CD4-positive, CD25-positive, alpha-beta regulatory T cell (primary cell): ENCODE results near the gene LCN2. TPM values are rescaled to one million over a fixed set of nuclear protein-coding genes. Genes with fewer than 3 reads are reported as not detected.
A peak's percentile ranks its signal among the peaks of the same experiment; 100 is the strongest.

Experiments used
- ATAC-seq, 2 donors: fragments of 150-1000 bp; cut with Tn5 transposase; one replicate each; pipeline ENCODE4 v1.10.0; 2021; ENCODE audit warnings: low read depth in 2 of 2, moderate number of reproducible peaks in 2 of 2, moderate library complexity in 1 of 2
- DNase-seq, 3 donors: peaks; one replicate each; pipeline versions ENCODE4 v3.0.0 to v3.0.0-alpha.2; 2012 to 2022; ENCODE audit warnings: mixed read lengths in 1 of 3
- H3K27ac ChIP-seq: one replicate; pipeline ENCODE4 v1.7.0; 2013; ENCODE audit warnings: mild to moderate bottlenecking, low read length; ENCODE audit not compliant: insufficient read depth, poor library complexity, severe bottlenecking
- H3K27me3 ChIP-seq: one replicate; pipeline ENCODE4 v1.7.0; 2013; ENCODE audit warnings: low read length; ENCODE audit not compliant: control insufficient read depth, insufficient read depth
- H3K36me3 ChIP-seq: one replicate; pipeline ENCODE4 v1.7.0; 2013; ENCODE audit warnings: mild to moderate bottlenecking, low read length, moderate library complexity; ENCODE audit not compliant: control insufficient read depth, insufficient read depth
- H3K4me1 ChIP-seq: 2 replicates; pipeline ENCODE4 v1.7.0; 2013; ENCODE audit warnings: mild to moderate bottlenecking, low read length; ENCODE audit not compliant: insufficient read depth, control insufficient read depth, poor library complexity, severe bottlenecking
- H3K4me3 ChIP-seq: one replicate; pipeline ENCODE4 v1.7.0; 2013; ENCODE audit warnings: low read depth, mild to moderate bottlenecking, low read length, moderate library complexity
- H3K9me3 ChIP-seq, 2 experiments: 1 replicate in 1 of 2; 2 replicates in 1 of 2; pipeline ENCODE4 v1.7.0; 2013; ENCODE audit warnings: low read length in 2 of 2, mild to moderate bottlenecking in 1 of 2, moderate library complexity in 1 of 2; ENCODE audit not compliant: control insufficient read depth in 2 of 2
- H3K27ac Mint-ChIP-seq, 3 donors: one replicate each; pipeline ENCODE4 v1.8.0; 2020 to 2022; ENCODE audit warnings: mild to moderate bottlenecking in 3 of 3, mixed read lengths in 3 of 3, moderate library complexity in 2 of 3
- H3K27me3 Mint-ChIP-seq: one replicate; pipeline ENCODE4 v1.8.0; 2022; ENCODE audit warnings: mild to moderate bottlenecking, mixed read lengths
- H3K36me3 Mint-ChIP-seq: one replicate; pipeline ENCODE4 v1.8.0; 2020; ENCODE audit warnings: mixed read lengths
- H3K4me1 Mint-ChIP-seq, 4 donors: one replicate each; pipeline ENCODE4 v1.8.0; 2020 to 2022; ENCODE audit warnings: mixed read lengths in 4 of 4, mild to moderate bottlenecking in 1 of 4
- H3K4me3 Mint-ChIP-seq, 4 donors: one replicate each; pipeline ENCODE4 v1.8.0; 2020 to 2022; ENCODE audit warnings: mild to moderate bottlenecking in 4 of 4, mixed read lengths in 4 of 4, moderate library complexity in 3 of 4
- H3K9me3 Mint-ChIP-seq, 7 donors: one replicate each; pipeline ENCODE4 v1.8.0; 2020 to 2022; ENCODE audit warnings: mixed read lengths in 7 of 7, mild to moderate bottlenecking in 3 of 7, moderate library complexity in 2 of 7
- polyA plus RNA-seq, 4 donors: library from polyadenylated mRNA; unstranded; fragments of 300-500 nt; fragmentation: Illumina TruSeq; gene quantifications; one replicate each; pipeline ENCODE4 v1.2.3, GENCODE V29; 2021
- total RNA-seq: library from RNA; stranded (reverse); gene quantifications from one replicate; pipeline ENCODE4 v1.2.3, GENCODE V29; 2022

LCN2 gene
- total and polyA plus RNA-seq, 5 donors from 2014 or later: 0.94 TPM; not detected in 4

DNA sequence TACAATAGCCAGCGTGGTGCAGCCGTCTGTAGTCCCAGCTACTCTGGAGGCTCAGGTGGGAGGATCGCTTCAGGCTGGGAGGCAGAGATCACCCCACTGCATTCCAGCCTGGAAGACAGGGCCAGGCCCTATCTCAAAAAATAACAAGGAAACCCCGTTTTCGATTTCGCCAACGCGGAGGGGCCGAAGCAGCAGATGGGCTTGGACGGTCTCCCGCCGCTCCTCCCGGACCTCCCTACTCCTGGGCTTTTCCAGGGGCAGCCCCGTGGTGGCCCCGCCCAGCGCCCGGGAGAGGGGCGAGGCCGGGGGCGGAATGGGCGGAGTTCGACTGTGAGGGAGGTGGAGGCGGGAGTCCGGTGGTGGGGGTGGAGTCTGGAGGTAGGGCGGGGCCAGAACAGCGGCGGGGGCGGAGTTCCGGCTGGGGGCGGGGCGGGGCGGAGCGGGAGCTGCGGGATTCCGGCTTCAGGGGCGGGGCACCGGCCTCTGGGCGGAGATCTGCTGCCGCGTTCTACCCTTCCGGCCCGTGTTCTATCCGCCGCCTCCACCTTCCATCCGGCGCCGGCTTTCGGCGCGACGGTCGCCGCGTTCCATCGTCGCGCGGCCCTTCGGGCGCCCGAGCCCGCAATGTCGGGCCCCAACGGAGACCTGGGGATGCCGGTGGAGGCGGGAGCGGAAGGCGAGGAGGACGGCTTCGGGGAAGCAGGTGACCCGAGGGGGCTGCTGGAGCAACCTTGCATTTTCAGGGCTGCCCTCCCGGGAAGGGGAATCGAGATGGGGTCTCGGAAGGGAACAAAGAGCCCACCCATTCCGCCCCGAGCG lies 10.7 kb downstream of the LCN2 start, which contains the start of gene BBLN:
Gene BBLN (plus strand): TSS at position 482 of the 819 bp plus-strand sequence. CDS start 143 bp downstream, at position 625.
- peaks cover 19% of the 10 kb centered on the region for H3K4me1 ChIP-seq
- H3K27me3 Mint-ChIP-seq: no peaks in the 10 kb centered on the region
- peak within 1 kb of the TSS; percentile 87 to 96 (median 88) for H3K4me3 Mint-ChIP-seq
- peak within 1 kb of the TSS; percentile 84 for H3K27ac ChIP-seq
- peaks cover 0 to 3% (median 0%) of the 10 kb centered on the region in 7 donors for H3K9me3 Mint-ChIP-seq
- H3K9me3 ChIP-seq: no peaks in the 10 kb centered on the region
- H3K27me3 ChIP-seq: no peaks in the 10 kb centered on the region
- peak within 1 kb of the TSS; percentile 78 for H3K4me3 ChIP-seq
- peaks cover 11% of the 10 kb centered on the region for H3K36me3 Mint-ChIP-seq
- DNase-seq: peak; percentile 86 to 92 (median 91)
- peaks cover 12% of the 10 kb centered on the region for H3K36me3 ChIP-seq
- ATAC-seq: peak; percentile 85 to 88
- peak within 1 kb of the TSS; percentile 86 to 95 (median 93) for H3K27ac Mint-ChIP-seq
- H3K4me1 Mint-ChIP-seq: peaks cover 4 to 30% (median 16%) of the 10 kb centered on the region in 4 donors

DNA sequence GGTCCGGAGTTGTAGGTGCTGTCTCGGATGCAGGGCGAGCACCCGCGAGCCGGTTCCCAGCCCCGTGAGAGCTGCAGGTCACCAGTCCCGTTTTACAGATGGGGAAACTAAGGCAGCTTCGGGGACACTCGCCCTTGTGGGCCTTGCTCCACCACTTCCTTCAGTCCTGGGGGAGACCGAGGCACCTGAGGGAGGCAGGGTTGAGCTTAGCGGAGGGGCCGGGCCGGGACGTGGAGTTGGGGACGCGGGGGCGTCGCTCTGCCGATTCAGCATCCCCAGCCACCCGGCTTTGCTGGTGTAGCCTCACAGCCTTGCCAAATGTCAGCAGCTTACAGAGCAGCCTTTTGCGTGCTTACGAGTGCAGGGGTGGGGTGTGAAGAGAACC lies 11.3 kb downstream of the LCN2 start:
- H3K9me3 Mint-ChIP-seq: peaks cover 0 to 3% (median 0%) of the 10 kb centered on the region in 7 donors
- Histone ChIP-seq H3K4me1 (peaks cover 19% of the 10 kb centered on the region), H3K27ac (peak overlapping the region; percentile 84), H3K4me3 (peak overlapping the region; percentile 78), H3K9me3 (no peaks in the 10 kb centered on the region), H3K36me3 (peaks cover 12% of the 10 kb centered on the region), H3K27me3 (no peaks in the 10 kb centered on the region)
- DNase-seq (peak; percentile 11 to 63 (median 31)), ATAC-seq (no peak)
- H3K4me3 Mint-ChIP-seq: peak overlapping the region; percentile 87 to 96 (median 88)
- H3K27ac Mint-ChIP-seq: peak overlapping the region in 2 of 3 donors; percentile 60 to 86
- no peaks in the 10 kb centered on the region for H3K27me3 Mint-ChIP-seq
- H3K36me3 Mint-ChIP-seq: peaks cover 11% of the 10 kb centered on the region
- peaks cover 4 to 29% (median 16%) of the 10 kb centered on the region in 4 donors for H3K4me1 Mint-ChIP-seq

DNA sequence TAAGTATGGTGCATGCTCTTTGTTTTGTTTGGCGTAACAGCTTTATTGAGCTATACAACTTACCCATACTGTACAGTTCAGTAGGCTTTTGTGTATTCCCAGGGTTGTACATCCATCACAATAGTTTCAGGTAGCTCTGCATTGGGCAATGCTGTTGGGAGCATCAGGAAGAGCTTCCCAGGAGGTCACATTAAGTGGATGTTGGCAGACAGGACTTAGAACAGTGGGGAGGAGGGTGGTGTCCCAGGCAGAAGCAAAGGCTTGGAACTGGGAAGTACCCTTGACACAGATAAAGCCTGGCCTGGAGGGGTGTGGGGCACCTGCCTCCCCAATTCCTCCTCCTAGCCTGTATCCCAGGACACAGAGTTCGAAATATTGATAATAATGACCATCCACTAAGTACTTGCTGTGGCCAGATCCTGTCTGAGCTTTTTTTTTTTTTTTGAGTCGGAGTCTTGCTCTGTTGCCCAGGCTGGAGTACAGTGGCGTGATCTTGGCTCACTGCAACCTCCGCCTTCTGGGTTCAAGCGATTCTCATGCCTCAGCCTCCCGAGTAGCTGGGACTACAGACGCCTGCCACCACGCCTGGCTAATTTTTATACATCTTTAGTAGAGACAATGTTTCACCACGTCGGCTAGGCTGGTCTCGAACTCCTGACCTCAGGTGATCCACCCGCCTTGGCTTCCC lies 12.1 kb downstream of the LCN2 start:
- Mint-ChIP-seq H3K9me3 (peaks cover 0 to 3% (median 0%) of the 10 kb centered on the region in 7 donors), H3K36me3 (peaks cover 11% of the 10 kb centered on the region), H3K27ac (peak overlapping the region; percentile 60 to 86 (median 80)), H3K27me3 (no peaks in the 10 kb centered on the region), H3K4me1 (peaks cover 4 to 27% (median 16%) of the 10 kb centered on the region in 4 donors), H3K4me3 (peak overlapping the region; percentile 87 to 96 (median 88))
- ATAC-seq (no peak), DNase-seq (no peak)
- H3K9me3 ChIP-seq: no peaks in the 10 kb centered on the region
- peaks cover 19% of the 10 kb centered on the region for H3K4me1 ChIP-seq
- H3K36me3 ChIP-seq: peaks cover 12% of the 10 kb centered on the region
- H3K4me3 ChIP-seq: peak overlapping the region; percentile 78
- H3K27me3 ChIP-seq: no peaks in the 10 kb centered on the region
- no peak overlapping the region for H3K27ac ChIP-seq

DNA sequence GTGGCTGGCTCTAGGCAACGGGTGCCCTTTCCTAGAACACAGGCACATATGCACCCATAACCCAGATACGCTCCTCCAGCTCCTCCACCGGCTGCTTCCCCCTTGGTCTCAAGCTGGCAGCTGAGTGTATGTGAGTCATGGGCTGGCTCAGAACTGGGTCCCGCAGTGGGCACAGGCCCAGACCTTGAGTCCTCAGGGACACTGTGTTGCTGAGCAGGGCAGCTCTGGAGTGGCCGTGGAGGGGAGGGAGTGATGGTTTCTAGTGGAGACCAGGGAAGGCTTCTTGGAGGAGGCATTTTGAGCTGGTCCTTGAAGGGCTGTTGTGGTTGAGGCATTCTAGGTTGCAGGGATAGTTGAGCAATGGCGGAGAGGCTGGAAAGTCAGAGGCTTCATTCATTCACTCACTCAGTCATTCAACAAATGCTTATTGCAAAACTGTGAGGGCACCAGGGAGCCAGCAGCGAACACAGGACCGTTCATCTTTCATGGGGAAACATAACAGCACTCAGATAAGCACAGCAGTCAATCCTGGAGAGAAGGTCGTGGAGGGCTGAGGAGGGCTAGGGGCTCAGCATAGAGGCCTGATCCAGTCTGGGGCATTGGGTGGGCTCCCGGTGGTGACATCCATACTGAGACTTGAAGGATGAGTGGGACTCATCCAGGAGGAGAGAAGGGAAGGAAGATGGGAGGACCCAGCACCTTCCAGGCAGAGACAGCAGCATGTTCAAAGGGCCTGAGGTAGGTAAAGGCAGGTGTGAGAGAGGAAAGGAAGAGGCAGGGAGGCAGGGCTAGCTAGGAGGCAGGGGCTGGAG lies 13.2 kb downstream of the LCN2 start:
- DNase-seq: no peak
- Histone ChIP-seq H3K36me3 (peaks cover 22% of the 10 kb centered on the region), H3K9me3 (no peaks in the 10 kb centered on the region), H3K27me3 (no peaks in the 10 kb centered on the region), H3K4me3 (no peak overlapping the region), H3K27ac (no peak overlapping the region), H3K4me1 (peaks cover 19% of the 10 kb centered on the region)
- H3K27me3 Mint-ChIP-seq: no peaks in the 10 kb centered on the region
- peak overlapping the region in 2 of 3 donors; percentile 82 to 89 for H3K27ac Mint-ChIP-seq
- peaks cover 18% of the 10 kb centered on the region for H3K36me3 Mint-ChIP-seq
- H3K4me1 Mint-ChIP-seq: peaks cover 4 to 27% (median 16%) of the 10 kb centered on the region in 4 donors
- peak overlapping the region; percentile 58 to 89 (median 82) for H3K4me3 Mint-ChIP-seq
- peaks cover 0 to 3% (median 0%) of the 10 kb centered on the region in 7 donors for H3K9me3 Mint-ChIP-seq
- no peak for ATAC-seq

DNA sequence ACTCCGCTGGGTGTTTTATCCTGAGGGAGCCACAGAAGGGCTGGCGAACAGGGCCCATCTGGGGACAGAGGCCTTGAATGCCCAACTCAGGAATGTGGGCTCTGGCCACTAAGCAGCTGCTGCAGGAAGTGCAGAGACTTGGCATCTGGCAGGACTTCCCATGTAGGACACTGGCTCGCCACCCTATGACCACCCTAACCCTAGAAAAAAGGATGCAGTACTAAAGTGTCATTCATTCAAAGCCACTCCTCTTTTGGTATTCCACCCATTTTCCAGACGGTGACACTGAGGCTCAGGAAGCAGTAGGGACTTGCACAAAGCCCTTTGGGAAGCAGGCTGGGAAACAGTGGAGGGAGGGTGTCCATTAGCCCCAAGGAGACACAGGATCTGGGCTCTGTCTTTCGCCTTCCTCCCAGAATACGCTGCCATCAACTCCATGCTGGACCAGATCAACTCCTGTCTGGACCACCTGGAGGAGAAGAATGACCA lies 13.8 kb downstream of the LCN2 start:
- peaks cover 18% of the 10 kb centered on the region for H3K36me3 Mint-ChIP-seq
- no peak overlapping the region for H3K4me3 ChIP-seq
- H3K27ac Mint-ChIP-seq: peak overlapping the region in 1 of 3 donors; percentile 82
- peaks cover 0 to 3% (median 0%) of the 10 kb centered on the region in 7 donors for H3K9me3 Mint-ChIP-seq
- H3K27ac ChIP-seq: no peak overlapping the region
- DNase-seq (no peak), ATAC-seq (no peak)
- H3K27me3 ChIP-seq: no peaks in the 10 kb centered on the region
- peaks cover 28% of the 10 kb centered on the region for H3K36me3 ChIP-seq
- H3K4me3 Mint-ChIP-seq: peak overlapping the region in 3 of 4 donors; percentile 11 to 89 (median 75)
- peaks cover 4 to 27% (median 16%) of the 10 kb centered on the region in 4 donors for H3K4me1 Mint-ChIP-seq
- peaks cover 19% of the 10 kb centered on the region for H3K4me1 ChIP-seq
- H3K9me3 ChIP-seq: no peaks in the 10 kb centered on the region
- no peaks in the 10 kb centered on the region for H3K27me3 Mint-ChIP-seq

DNA sequence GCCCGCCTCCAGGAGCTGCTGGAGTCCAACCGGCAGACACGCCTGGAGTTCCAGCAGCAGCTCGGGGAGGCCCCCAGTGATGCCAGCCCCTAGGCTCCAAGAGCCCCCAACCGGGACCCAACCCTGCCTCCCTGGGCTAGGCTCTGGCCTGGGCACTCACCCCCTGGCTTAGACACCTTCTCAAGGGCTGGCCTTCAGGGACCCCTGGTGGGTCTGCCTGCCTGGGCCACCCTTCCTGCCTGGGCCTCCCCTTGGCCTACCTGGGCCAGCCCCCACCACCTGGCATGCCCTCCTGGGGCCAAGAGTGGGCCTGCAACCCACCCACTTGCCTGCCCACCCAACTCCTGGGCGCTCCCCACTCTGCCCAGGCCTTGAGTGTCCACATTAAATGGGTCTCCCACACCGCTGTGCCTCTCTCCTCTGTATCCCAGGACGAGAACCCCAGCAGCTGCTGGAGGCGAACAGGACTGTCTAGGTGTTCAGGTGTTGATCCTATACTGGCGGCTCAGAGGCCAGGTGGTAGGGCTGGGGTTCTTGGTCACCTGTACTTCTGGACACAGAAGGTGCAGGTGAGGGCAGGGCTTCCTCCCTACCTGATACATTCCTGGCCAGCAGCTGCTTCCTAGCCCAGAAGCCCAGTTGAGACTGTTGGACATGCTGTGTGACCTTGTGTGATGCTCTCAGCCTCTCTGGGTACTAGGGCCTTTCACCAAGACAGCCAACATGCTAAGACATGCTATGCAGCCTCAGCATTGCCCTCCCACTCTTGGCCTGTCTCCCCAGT lies 14.5 kb downstream of the LCN2 start:
- ATAC-seq (no peak), DNase-seq (no peak)
- Mint-ChIP-seq H3K36me3 (peaks cover 21% of the 10 kb centered on the region), H3K9me3 (peaks cover 0 to 3% (median 0%) of the 10 kb centered on the region in 7 donors), H3K27ac (peak overlapping the region in 1 of 3 donors; percentile 84), H3K4me3 (peak overlapping the region in 2 of 4 donors; percentile 78 to 89), H3K27me3 (no peaks in the 10 kb centered on the region), H3K4me1 (peaks cover 4 to 30% (median 16%) of the 10 kb centered on the region in 4 donors)
- Histone ChIP-seq H3K27ac (no peak overlapping the region), H3K36me3 (peaks cover 32% of the 10 kb centered on the region), H3K4me1 (peaks cover 19% of the 10 kb centered on the region), H3K27me3 (no peaks in the 10 kb centered on the region), H3K4me3 (no peak overlapping the region), H3K9me3 (no peaks in the 10 kb centered on the region)
